HG02852 (cell line): ENCODE measurements around the gene TRDN.

Experiments
- ATAC-seq: cut with Tn5 transposase; IDR thresholded peaks from one replicate; pipeline ENCODE4 v1.9.1; 2021; ENCODE audit warnings: mild to moderate bottlenecking, moderate library complexity; ENCODE audit not compliant: unreplicated experiment

TRDN gene

GRCh38 chr6:123636782-123637181 is at the start of gene TRDN:
TRDN (minus strand) TSS chr6:123636950; CDS start chr6:123636775, 175 bp downstream.
- ATAC-seq: no peak

GRCh38 chr6:123681957-123682462 is 45.3 kb upstream of the TRDN start:
- no peak for ATAC-seq

GRCh38 chr6:123677897-123678296 is 41.1 kb upstream of the TRDN start:
- ATAC-seq: no peak

GRCh38 chr6:123676793-123677192 is 40.0 kb upstream of the TRDN start:
- ATAC-seq: no peak

- ATAC-seq: no peak
These were observed 32.3 kb upstream of the TRDN start for GRCh38 chr6:123668965-123669591.

GRCh38 chr6:123668063-123668462 is 31.3 kb upstream of the TRDN start:
- ATAC-seq: no peak

- no peak for ATAC-seq
These were observed 26.7 kb upstream of the TRDN start for GRCh38 chr6:123663436-123663835.

- no peak for ATAC-seq
These were observed 26.0 kb upstream of the TRDN start for GRCh38 chr6:123662757-123663156.

- no peak for ATAC-seq
These were observed 24.5 kb upstream of the TRDN start for GRCh38 chr6:123661105-123661891.

GRCh38 chr6:123659960-123660748 is 23.4 kb upstream of the TRDN start:
- no peak for ATAC-seq

- no peak for ATAC-seq
These were observed 22.1 kb upstream of the TRDN start for GRCh38 chr6:123658848-123659247.

GRCh38 chr6:123655521-123656306 is 19.0 kb upstream of the TRDN start:
- peak; percentile 88 for ATAC-seq

- no peak for ATAC-seq
These were observed 12.0 kb upstream of the TRDN start for GRCh38 chr6:123648723-123649122.

- ATAC-seq: no peak
These were observed 11.3 kb upstream of the TRDN start for GRCh38 chr6:123648020-123648580.

- ATAC-seq: no peak
These were observed 4.7 kb upstream of the TRDN start for GRCh38 chr6:123641497-123641896.

GRCh38 chr6:123640567-123641187 is 3.9 kb upstream of the TRDN start:
- ATAC-seq: no peak

- no peak for ATAC-seq
These were observed 2.1 kb upstream of the TRDN start for GRCh38 chr6:123638865-123639264.

- no peak for ATAC-seq
These were observed 468 bp downstream of the TRDN start for GRCh38 chr6:123636282-123636681.

- no peak for ATAC-seq
These were observed 1.2 kb downstream of the TRDN start for GRCh38 chr6:123635567-123635966.

GRCh38 chr6:123635144-123635543 is 1.6 kb downstream of the TRDN start:
- ATAC-seq: no peak
